Gastrocnemius medialis (tissue), 4 donors: ENCODE measurements around the gene ZNF322.
"Not testable (repeated sequence)": the region's sequence is repeated elsewhere in the genome, so short reads cannot be mapped to it uniquely, and the experiment has no call there.

Source experiments
- POLR2A ChIP-seq, 2 donors: fragments of 450-650 bp; IDR thresholded peaks; one replicate each; pipeline ENCODE4 v1.6.1; 2017; ENCODE audit warnings: antibody characterized with exemption in 2 of 2, mild to moderate bottlenecking in 2 of 2, moderate library complexity in 2 of 2
- TF ChIP-seq, protein P1 (sequence below), 5 experiments: fragments of 450-650 bp in 3 of 5; fragments of 200-600 bp in 2 of 5; sonication (generic) in 2 of 5; IDR thresholded peaks in 4 of 5; conservative IDR thresholded peaks in 1 of 5; 1 replicate in 4 of 5; 2 replicates in 1 of 5; pipeline ENCODE4 v1.5.1; 2016 to 2019; ENCODE audit warnings: antibody characterized with exemption in 5 of 5, mild to moderate bottlenecking in 3 of 5, moderate library complexity in 3 of 5

DNA sequence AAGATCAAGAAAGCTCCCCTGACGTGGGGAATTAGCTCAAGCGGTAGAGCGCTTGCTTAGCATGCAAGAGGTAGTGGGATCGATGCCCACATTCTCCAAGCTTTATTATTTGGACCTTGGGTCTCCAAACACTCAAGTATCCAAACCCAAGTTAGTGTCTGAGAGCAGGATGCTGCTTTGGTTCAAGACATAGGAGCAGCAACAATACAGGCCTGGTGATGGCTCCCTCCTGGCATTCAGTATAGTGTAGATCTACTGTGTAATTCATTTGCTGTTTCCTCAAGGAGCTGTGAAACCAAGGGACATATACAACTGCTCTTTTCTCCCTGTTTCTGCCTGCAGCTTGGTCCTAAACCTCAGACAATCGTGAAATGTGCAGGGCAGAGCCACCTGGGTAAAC lies 45.8 kb upstream of the ZNF322 start:
- not testable (repeated sequence) for TF ChIP-seq POLR2A (IDR thresholded peaks at IDR 0.05)
- TF ChIP-seq, protein P1, sequence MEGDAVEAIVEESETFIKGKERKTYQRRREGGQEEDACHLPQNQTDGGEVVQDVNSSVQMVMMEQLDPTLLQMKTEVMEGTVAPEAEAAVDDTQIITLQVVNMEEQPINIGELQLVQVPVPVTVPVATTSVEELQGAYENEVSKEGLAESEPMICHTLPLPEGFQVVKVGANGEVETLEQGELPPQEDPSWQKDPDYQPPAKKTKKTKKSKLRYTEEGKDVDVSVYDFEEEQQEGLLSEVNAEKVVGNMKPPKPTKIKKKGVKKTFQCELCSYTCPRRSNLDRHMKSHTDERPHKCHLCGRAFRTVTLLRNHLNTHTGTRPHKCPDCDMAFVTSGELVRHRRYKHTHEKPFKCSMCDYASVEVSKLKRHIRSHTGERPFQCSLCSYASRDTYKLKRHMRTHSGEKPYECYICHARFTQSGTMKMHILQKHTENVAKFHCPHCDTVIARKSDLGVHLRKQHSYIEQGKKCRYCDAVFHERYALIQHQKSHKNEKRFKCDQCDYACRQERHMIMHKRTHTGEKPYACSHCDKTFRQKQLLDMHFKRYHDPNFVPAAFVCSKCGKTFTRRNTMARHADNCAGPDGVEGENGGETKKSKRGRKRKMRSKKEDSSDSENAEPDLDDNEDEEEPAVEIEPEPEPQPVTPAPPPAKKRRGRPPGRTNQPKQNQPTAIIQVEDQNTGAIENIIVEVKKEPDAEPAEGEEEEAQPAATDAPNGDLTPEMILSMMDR (IDR thresholded peaks at IDR 0.05 in 4 of 5, conservative IDR thresholded peaks at IDR 0.05 in 1 of 5): not testable (repeated sequence)
